Erythroblast (primary cell): ENCODE measurements around the gene AEBP1.

ENCODE experiments used
- GATA1 ChIP-seq: IDR thresholded peaks from 2 replicates; pipeline ENCODE4 v1.6.1; 2011; ENCODE audit warnings: low read depth, mild to moderate bottlenecking, control low read depth, low read length, moderate library complexity
- POLR2A ChIP-seq: IDR thresholded peaks from 2 replicates; pipeline ENCODE4 v1.6.1; 2011; ENCODE audit warnings: mild to moderate bottlenecking, low read length

DNA sequence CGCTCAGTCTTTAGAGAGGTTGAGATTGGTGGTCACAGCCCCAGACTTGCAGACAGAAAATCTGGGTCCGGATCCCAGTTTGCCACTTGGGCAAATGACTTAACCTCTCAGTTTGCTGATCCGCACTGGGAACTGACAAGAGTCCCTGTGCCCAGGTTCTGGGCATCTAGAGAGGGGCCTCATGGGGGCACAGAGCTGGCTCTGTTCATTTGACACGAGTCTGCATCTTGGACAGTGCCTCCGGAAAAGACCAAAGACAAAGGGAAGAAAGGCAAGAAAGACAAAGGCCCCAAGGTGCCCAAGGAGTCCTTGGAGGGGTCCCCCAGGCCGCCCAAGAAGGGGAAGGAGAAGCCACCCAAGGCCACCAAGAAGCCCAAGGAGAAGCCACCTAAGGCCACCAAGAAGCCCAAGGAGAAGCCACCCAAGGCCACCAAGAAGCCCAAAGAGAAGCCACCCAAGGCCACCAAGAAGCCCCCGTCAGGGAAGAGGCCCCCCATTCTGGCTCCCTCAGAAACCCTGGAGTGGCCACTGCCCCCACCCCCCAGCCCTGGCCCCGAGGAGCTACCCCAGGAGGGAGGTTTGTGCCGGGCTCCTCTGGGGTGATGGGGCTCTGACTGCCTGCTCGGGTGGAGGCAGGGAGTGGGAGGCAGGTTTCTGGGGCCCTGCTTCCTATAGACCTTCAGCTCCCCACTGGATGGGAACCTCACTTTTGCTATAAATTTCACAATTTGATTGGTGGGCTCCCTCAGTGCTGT is 2.3 kb downstream of the AEBP1 start:
- TF ChIP-seq POLR2A, result no peak
- no peak for TF ChIP-seq GATA1
